ENCODE results near the gene MTA1.

Gene MTA1

GRCh38 chr14:105419195-105420091, at the start of gene MTA1:
TSS of gene MTA1 (plus strand) at chr14:105419827. CDS start at chr14:105420036, 209 bp downstream.
- no peak for DNase-seq (ENCODE audit: low read depth)

DNA sequence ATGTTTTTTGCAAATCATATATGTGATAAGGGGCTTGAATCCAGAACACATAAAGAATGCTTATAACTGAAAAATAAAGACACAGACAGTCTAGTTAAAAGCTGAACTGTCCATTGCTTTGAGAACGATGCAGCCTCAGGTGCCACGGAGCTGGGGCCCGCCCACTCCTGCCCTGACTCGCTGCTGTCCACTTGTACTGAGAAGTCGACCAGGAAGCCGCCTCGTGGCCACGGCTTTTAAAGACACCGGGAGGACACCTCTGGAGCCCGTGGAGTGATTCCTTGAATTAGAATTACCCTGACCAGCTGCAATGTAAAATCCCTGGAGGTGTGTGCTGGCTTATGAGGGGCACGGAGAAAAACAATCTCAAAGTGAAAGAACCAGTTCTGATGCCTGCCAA, 45.2 kb upstream of the MTA1 start:
- DNase-seq (ENCODE audit: low read depth): no peak

DNA sequence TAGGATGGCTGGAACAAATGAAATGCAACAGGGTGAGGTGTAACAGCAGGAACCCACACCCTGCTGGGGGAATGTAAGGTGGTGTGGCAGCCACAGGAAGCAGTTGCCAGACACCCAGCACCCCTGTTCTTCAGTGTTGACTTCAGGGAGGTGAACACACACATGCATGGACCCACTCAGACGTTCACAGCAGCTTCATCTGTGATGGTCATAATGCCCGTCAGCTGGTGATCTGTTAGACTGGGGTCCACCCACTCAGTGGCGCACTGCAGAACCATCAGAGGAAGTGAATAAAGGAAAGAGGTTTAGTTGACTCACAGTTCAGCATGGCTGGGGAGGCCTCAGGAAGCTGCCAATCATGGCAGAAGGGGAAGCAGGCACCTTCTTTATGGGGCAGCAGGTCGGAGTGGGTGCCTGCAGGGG, 44.0 kb upstream of the MTA1 start:
- DNase-seq (ENCODE audit: low read depth): peak; percentile 12

DNA sequence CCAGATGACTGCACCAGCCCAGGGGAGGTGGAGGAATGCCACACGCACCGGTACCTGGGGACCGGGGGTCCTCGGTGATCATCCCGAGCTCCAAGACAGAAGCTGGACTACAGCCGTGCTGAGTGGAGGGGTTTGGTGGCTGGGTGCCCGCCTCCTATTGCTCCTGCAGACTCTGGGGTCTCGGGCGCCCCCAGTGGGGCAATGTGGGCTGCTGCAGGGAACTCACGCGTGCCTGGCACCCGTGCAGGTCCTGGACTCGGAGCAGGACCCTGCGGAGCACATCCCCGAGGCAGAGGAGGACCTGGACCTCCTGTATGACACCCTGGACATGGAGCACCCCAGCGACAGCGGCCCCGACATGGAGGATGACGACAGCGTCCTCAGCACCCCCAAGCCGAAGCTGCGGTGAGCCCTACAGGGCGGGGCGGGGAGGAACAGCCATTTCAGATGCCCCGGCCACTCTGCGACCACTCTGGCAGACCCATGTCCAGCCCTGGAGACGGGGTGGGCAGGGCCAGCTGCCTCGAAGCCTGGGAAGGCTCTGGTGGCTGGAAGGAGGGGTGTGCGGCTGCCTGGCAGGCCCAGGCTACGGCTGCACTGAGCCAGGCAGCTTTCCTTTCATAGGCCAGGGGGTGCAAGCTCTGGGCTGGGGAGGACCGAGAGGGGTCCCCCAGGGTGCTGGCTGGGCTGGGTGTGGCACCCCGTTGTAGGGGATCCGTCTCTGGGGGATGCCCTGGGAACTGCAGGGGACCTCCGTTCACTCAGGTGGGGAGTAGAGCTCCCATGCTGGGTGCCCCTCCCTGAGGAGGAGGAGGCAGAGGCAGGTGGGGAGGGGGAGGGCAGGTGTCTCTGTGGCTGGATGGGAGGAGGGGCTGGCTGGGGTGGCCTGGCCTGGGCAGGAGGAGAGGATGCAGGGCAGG, 42.8 kb upstream of the MTA1 start:
- no peak for DNase-seq (ENCODE audit: low read depth)

DNA sequence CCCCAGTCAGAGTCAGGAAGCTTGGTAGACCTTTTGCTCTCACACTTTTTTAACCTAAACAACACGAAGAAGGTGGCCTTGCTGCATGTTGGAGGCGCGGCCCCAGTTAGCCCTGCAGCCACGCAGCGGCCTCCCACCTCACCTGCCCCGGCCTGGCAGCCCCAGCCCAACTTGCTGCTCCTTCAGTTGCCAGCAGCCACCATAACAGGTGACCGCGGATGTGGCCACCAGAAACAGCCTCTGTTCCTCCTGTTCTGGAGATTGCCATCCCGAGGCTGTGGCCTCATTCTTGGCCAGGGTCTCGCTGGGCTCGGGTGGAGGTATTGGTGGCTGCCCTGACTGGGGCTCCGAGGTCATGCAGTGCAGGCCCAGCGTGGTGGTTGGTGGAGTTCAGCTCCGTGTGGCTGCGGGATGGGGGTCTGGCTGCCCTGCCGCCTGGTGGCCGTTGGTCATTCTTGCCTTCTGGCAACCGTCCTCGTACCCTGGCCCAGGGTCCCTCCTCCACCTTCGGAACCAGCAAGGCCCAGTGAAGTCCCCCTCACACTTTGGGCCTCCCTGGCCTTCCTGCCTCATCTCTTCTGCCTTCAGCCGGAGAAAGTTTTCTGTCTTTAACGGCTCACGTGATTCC, 42.0 kb upstream of the MTA1 start:
- no peak for DNase-seq (ENCODE audit: low read depth)

DNA sequence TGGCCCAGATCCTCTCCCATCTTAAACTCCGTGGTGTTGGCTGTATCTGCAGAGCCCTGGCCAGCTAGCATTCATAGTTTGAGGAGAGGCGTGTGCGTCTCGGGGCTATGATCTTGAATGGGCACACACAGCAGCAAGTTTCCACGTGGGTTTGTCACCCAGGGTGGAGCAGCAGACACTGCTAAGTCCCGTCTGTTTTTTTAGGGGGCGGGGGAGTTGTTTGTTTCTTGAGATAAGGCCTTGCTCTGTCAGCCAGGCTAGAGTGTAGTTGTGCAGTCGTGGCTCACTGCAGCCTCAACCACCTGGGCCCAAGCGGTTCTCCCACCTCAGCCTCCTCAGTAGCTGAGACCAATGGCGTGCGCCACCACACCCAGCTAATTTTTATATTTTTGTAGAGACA, 41.4 kb upstream of the MTA1 start:
- DNase-seq (ENCODE audit: low read depth): no peak

GRCh38 chr14:105378873-105379685, 40.5 kb upstream of the MTA1 start:
- no peak for DNase-seq (ENCODE audit: low read depth)

DNA sequence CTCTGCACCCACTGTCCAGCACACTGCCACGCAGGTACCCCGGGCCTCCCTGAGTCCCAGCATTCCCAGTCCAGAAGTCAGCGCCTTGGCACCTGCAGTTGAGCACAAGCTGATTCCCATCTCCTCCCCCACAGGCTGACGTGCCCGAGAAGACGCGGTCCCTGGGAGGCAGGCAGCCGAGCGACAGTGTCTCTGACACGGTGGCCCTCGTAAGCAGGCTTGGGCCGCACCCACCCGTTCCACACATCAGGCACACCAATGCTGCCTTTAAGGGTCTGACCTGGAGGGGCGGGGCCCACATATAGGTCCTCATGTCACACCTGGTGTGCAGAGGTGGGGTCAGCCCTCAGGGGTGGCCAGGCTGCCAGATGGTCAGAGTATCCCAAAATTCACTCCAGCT, 39.7 kb upstream of the MTA1 start:
- no peak for DNase-seq (ENCODE audit: low read depth)

GRCh38 chr14:105380756-105381155, 38.9 kb upstream of the MTA1 start:
- DNase-seq (ENCODE audit: low read depth): no peak

GRCh38 chr14:105381446-105382342, 37.9 kb upstream of the MTA1 start:
- no peak for DNase-seq (ENCODE audit: low read depth)

- DNase-seq (ENCODE audit: low read depth): no peak
These were observed 37.1 kb upstream of the MTA1 start for GRCh38 chr14:105382343-105383082.

GRCh38 chr14:105383083-105383730, 36.4 kb upstream of the MTA1 start:
- no peak for DNase-seq (ENCODE audit: low read depth)

- DNase-seq (ENCODE audit: low read depth): no peak
These were observed 35.5 kb upstream of the MTA1 start for GRCh38 chr14:105384041-105384557.

DNA sequence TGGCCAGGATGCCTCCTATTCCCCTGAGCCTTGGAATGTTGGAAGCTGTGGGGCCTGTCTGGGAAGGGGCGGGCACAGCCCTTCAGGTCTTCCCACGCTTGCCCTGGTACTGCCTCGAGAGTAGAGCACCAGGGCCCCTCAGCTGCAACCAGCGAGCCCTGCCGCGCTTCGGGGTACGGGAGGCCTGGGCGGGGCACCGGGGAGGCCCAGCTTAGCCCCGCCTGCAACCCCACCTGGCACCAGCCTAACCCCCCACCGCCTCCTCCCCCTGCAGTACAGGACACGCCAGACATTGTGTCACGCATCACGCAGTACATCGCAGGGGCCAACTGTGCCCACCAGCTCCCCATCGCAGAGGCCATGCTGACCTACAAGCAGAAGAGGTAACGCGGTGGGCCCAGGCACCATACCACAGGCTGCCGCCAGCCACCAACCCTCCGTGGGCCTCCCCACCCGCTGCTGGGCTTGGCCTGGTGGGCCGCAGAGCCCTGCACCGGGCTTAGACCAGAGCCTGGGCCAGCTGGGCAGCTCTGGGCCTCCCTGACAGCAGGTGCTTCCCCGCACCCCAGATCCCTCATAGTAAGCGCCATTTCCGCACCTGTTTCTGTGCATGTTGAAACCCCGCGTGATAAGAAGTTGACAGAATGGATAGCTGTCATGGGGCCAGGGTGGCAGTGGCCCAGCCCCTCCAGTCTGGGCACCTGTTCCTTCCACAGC, 34.9 kb upstream of the MTA1 start:
- no peak for DNase-seq (ENCODE audit: low read depth)

- no peak for DNase-seq (ENCODE audit: low read depth)
These were observed 34.3 kb upstream of the MTA1 start for GRCh38 chr14:105385322-105385637.

- DNase-seq (ENCODE audit: low read depth): no peak
These were observed 33.8 kb upstream of the MTA1 start for GRCh38 chr14:105385698-105386365.

GRCh38 chr14:105386581-105387529, 32.8 kb upstream of the MTA1 start:
- DNase-seq (ENCODE audit: low read depth): no peak
